HCT116 (cell line): ENCODE data around the gene ETS2. TPM values are rescaled to one million over a fixed set of nuclear protein-coding genes. Genes with fewer than 3 reads are reported as not detected.

Source experiments
- ATAC-seq: fragments of 200-7000 bp; cut with Tn5 transposase; 2 replicates; pipeline ENCODE4 v1.9.1; 2020; ENCODE audit warnings: mild to moderate bottlenecking, moderate library complexity
- BruUV-seq: library from RNA; stranded (reverse); fragments of 400-500 nt; replicated peaks from 2 replicates; lab custom pipeline; 2021; lab: Mats Ljungman, UMichigan
- CTCF ChIA-PET: fragments of 300-600 bp; sonication (Branson Sonifier 250); formaldehyde crosslinking; loops from one replicate; lab custom pipeline; 2021; ENCODE audit warnings: antibody characterized with exemption; lab: Charles Lee
- POLR2A ChIA-PET: fragments of 300-600, 350-600 bp; sonication (Branson Sonifier 250); formaldehyde crosslinking; loops from one replicate; lab custom pipeline; 2021; ENCODE audit warnings: antibody characterized with exemption; lab: Charles Lee
- RAD21 ChIA-PET, 2 experiments: fragments of 300-600 bp; sonication (Branson Sonifier 250); formaldehyde crosslinking; loops; one replicate each; lab custom pipeline; 2023; ENCODE audit warnings: low total read pairs in 2 of 2; ENCODE audit not compliant: uncharacterized antibody in 2 of 2, unreplicated experiment in 2 of 2, low non-redundant PET in 1 of 2; lab: Charles Lee
- DNase-seq: peaks from one replicate; pipeline ENCODE4 v3.0.0-alpha.2; 2010; ENCODE audit warnings: low read depth, low spot score
- H2AFZ ChIP-seq: fragments of 200-600 bp; shearing (Covaris generic), sonication (generic); 2 replicates; pipeline ENCODE4 v1.6.1; 2017; ENCODE audit warnings: low read depth, mixed run types, mixed read lengths, antibody characterized with exemption, low read length; ENCODE audit not compliant: poor library complexity, severe bottlenecking
- H3K27ac ChIP-seq: 2 replicates; pipeline ENCODE4 v1.5.1; 2012; ENCODE audit warnings: low read depth, low read length
- H3K27me3 ChIP-seq: fragments of 200-600 bp; sonication (generic); 2 replicates; pipeline ENCODE4 v1.6.1; 2016; ENCODE audit warnings: mixed run types, low read length, mixed read lengths; ENCODE audit not compliant: insufficient read depth
- H3K36me3 ChIP-seq, 2 experiments: fragments of 200-500 bp in 1 of 2; fragments of 200-600 bp in 1 of 2; sonication (Bioruptor generic) in 1 of 2; sonication (generic) in 1 of 2; 2 replicates each; pipeline versions ENCODE4 v1.5.1 to v1.6.1; 2014 to 2016; ENCODE audit warnings: low read length in 2 of 2, inconsistent platforms in 1 of 2, mixed read lengths in 1 of 2, mixed run types in 1 of 2; ENCODE audit not compliant: insufficient read depth in 2 of 2, control insufficient read depth in 1 of 2
- H3K4me1 ChIP-seq, 2 experiments: fragments of 200-600 bp in 1 of 2; sonication (generic) in 1 of 2; 2 replicates each; pipeline versions ENCODE4 v1.5.1 to v1.6.1; 2012 to 2017; ENCODE audit warnings: low read length in 2 of 2, inconsistent platforms in 1 of 2, mild to moderate bottlenecking in 1 of 2, mixed read lengths in 1 of 2, mixed run types in 1 of 2, moderate library complexity in 1 of 2; ENCODE audit not compliant: insufficient read depth in 2 of 2, control insufficient read depth in 1 of 2
- H3K4me2 ChIP-seq: fragments of 200-600 bp; sonication (generic); 2 replicates; pipeline ENCODE4 v1.6.1; 2017; ENCODE audit warnings: mixed run types, low read length, mixed read lengths
- H3K4me3 ChIP-seq, 2 experiments: fragments of 200-600 bp in 1 of 2; sonication (generic) in 1 of 2; replicated peaks in 1 of 2; 2 replicates each; pipeline ENCODE4 v1.5.1; 2011 to 2016; ENCODE audit warnings: low read length in 2 of 2, control low read depth in 1 of 2, low read depth in 1 of 2, mild to moderate bottlenecking in 1 of 2, mixed read lengths in 1 of 2, mixed run types in 1 of 2
- H3K79me2 ChIP-seq: fragments of 200-600 bp; sonication (generic); 2 replicates; pipeline ENCODE4 v1.6.1; 2017; ENCODE audit warnings: mild to moderate bottlenecking, mixed run types, low read length, moderate library complexity, mixed read lengths; ENCODE audit not compliant: insufficient read depth
- H3K9ac ChIP-seq: fragments of 200-600 bp; sonication (generic); 2 replicates; pipeline ENCODE4 v1.6.1; 2016; ENCODE audit warnings: low read length, mixed read lengths
- H3K9me2 ChIP-seq: fragments of 200-600 bp; sonication (generic), shearing (Covaris generic); 2 replicates; pipeline ENCODE4 v1.6.1; 2017; ENCODE audit warnings: mixed run types, mild to moderate bottlenecking, moderate library complexity; ENCODE audit not compliant: insufficient read depth
- H3K9me3 ChIP-seq, 2 experiments: fragments of 200-500 bp in 1 of 2; fragments of 200-600 bp in 1 of 2; sonication (Bioruptor generic) in 1 of 2; sonication (generic) in 1 of 2; 2 replicates each; pipeline ENCODE4 v1.6.1; 2014 to 2017; ENCODE audit warnings: low read length in 2 of 2, mixed read lengths in 2 of 2, inconsistent platforms in 1 of 2, low read depth in 1 of 2, mild to moderate bottlenecking in 1 of 2, mixed run types in 1 of 2, moderate library complexity in 1 of 2; ENCODE audit not compliant: control insufficient read depth in 1 of 2, insufficient read depth in 1 of 2
- H4K20me1 ChIP-seq: fragments of 200-600 bp; sonication (generic), shearing (Covaris generic); 2 replicates; pipeline ENCODE4 v1.6.1; 2017; ENCODE audit warnings: mixed run types, mild to moderate bottlenecking, moderate library complexity; ENCODE audit not compliant: insufficient read depth
- CBX3 ChIP-seq: IDR thresholded peaks from 2 replicates; pipeline ENCODE4 v1.6.1; 2012; ENCODE audit warnings: low read depth
- CEBPB ChIP-seq: IDR thresholded peaks from 2 replicates; pipeline ENCODE4 v1.6.1; 2012; ENCODE audit warnings: low read depth
- EGR1 ChIP-seq: IDR thresholded peaks from 2 replicates; pipeline ENCODE4 v1.6.1; 2012; ENCODE audit warnings: low read depth
- ELF1 ChIP-seq: IDR thresholded peaks from 2 replicates; pipeline ENCODE4 v1.6.1; 2012; ENCODE audit warnings: low read depth, borderline replicate concordance
- EZH2 ChIP-seq: fragments of 200-600 bp; sonication (generic); IDR thresholded peaks from 2 replicates; pipeline ENCODE4 v1.6.1; 2017; ENCODE audit warnings: antibody characterized with exemption, mixed run types
- EZH2phosphoT487 ChIP-seq: fragments of 200-600 bp; IDR thresholded peaks from 2 replicates; pipeline ENCODE4 v1.6.1; 2018; ENCODE audit warnings: antibody characterized with exemption, borderline replicate concordance
- FOSL1 ChIP-seq: IDR thresholded peaks from 2 replicates; pipeline ENCODE4 v1.6.1; 2012; ENCODE audit warnings: low read depth
- JUND ChIP-seq: IDR thresholded peaks from 2 replicates; pipeline ENCODE4 v1.6.1; 2012
- POLR2A ChIP-seq: IDR thresholded peaks from 2 replicates; pipeline ENCODE4 v1.7.0; 2011; ENCODE audit warnings: borderline replicate concordance; ENCODE audit not compliant: insufficient read depth, insufficient read length; ENCODE audit errors: extremely low read depth
- POLR2AphosphoS5 ChIP-seq: IDR thresholded peaks from 2 replicates; pipeline ENCODE4 v1.6.1; 2011; ENCODE audit warnings: mild to moderate bottlenecking, low read depth, low read length, moderate library complexity
- RAD21 ChIP-seq: IDR thresholded peaks from 2 replicates; pipeline ENCODE4 v1.6.1; 2012; ENCODE audit warnings: low read depth, mild to moderate bottlenecking
- SIN3A ChIP-seq: IDR thresholded peaks from 2 replicates; pipeline ENCODE4 v1.6.1; 2012; ENCODE audit warnings: low read depth
- SP1 ChIP-seq: IDR thresholded peaks from 2 replicates; pipeline ENCODE4 v1.6.1; 2012; ENCODE audit warnings: low read depth
- TCF7L2 ChIP-seq: IDR thresholded peaks from 2 replicates; pipeline ENCODE4 v1.7.0; 2011; ENCODE audit warnings: borderline replicate concordance, inconsistent platforms; ENCODE audit not compliant: insufficient read depth, insufficient read length; ENCODE audit errors: extremely low read depth
- YY1 ChIP-seq: IDR thresholded peaks from 2 replicates; pipeline ENCODE4 v1.6.1; 2011; ENCODE audit warnings: low read length, low read depth, moderate library complexity, mild to moderate bottlenecking; ENCODE audit not compliant: insufficient replicate concordance; ENCODE audit errors: extremely low read depth
- ZFX ChIP-seq: fragments of 450-650 bp; IDR thresholded peaks from 2 replicates; pipeline ENCODE4 v1.6.1; 2017
- ZNF274 ChIP-seq: fragments of 200-500 bp; sonication (Bioruptor generic); IDR thresholded peaks from 2 replicates; pipeline ENCODE4 v1.6.1; 2014; ENCODE audit warnings: mild to moderate bottlenecking, low read depth, low read length, inconsistent platforms
- intact Hi-C: fragments of 100-400 bp; cut with micrococcal nuclease; formaldehyde crosslinking; loops from 2 replicates; pipeline ENCODE4 v1.10.0; 2022
- total RNA-seq: library from RNA; stranded (reverse); gene quantifications from one replicate; pipeline ENCODE4 v1.2.1, GENCODE V29; 2021; ENCODE audit not compliant: unreplicated experiment
- TF ChIP-seq, protein P1 (sequence below): IDR thresholded peaks from 2 replicates; pipeline ENCODE4 v1.6.1; 2011; ENCODE audit warnings: mild to moderate bottlenecking, low read length, moderate library complexity; ENCODE audit not compliant: insufficient replicate concordance; ENCODE audit errors: extremely low read depth
- TF ChIP-seq, protein P2 (sequence below), 3 experiments: fragments of 200-600 bp in 1 of 3; sonication (generic) in 1 of 3; IDR thresholded peaks in 2 of 3; conservative IDR thresholded peaks in 1 of 3; 2 replicates each; pipeline ENCODE4 v1.5.1; 2012 to 2017; ENCODE audit warnings: low read depth in 2 of 3, low read length in 2 of 3, antibody characterized with exemption in 1 of 3, borderline replicate concordance in 1 of 3, control low read depth in 1 of 3, mild to moderate bottlenecking in 1 of 3, mixed read lengths in 1 of 3, mixed run types in 1 of 3, moderate library complexity in 1 of 3; ENCODE audit not compliant: insufficient read depth in 1 of 3
- TF ChIP-seq, protein P3 (sequence below): IDR thresholded peaks from 2 replicates; pipeline ENCODE4 v1.6.1; 2012
- TF ChIP-seq, protein P4 (sequence below): IDR thresholded peaks from 2 replicates; pipeline ENCODE4 v1.6.1; 2012

ETS2 gene
- total RNA-seq, 1 experiment from 2014 or later, result 32.9 TPM

DNA sequence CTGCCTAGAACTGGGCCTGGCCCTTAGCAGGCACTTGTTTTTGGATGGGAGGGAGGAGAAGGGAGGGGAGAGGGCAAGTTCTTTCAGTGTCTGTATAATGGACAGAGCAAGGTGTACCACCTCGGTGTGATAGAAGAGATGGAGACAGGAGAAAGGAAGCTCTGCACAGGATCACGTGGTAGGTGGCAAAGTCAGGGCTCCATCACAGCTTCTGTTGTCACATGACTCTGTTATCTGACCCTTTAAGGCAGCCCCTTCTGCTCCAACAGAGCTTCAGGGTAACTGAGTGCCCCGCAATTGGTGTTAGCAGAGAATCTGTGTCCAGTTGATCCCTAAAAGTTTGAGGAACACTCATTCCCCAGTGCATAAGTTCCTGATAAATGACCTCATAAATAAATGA lies 16.5 kb upstream of the ETS2 start (continued):
- TF ChIP-seq, protein P1, sequence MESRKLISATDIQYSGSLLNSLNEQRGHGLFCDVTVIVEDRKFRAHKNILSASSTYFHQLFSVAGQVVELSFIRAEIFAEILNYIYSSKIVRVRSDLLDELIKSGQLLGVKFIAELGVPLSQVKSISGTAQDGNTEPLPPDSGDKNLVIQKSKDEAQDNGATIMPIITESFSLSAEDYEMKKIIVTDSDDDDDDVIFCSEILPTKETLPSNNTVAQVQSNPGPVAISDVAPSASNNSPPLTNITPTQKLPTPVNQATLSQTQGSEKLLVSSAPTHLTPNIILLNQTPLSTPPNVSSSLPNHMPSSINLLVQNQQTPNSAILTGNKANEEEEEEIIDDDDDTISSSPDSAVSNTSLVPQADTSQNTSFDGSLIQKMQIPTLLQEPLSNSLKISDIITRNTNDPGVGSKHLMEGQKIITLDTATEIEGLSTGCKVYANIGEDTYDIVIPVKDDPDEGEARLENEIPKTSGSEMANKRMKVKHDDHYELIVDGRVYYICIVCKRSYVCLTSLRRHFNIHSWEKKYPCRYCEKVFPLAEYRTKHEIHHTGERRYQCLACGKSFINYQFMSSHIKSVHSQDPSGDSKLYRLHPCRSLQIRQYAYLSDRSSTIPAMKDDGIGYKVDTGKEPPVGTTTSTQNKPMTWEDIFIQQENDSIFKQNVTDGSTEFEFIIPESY, result no peak
- TF ChIP-seq CBX3 (no peak), FOSL1 (no peak), CEBPB (no peak), SP1 (no peak), RAD21 (no peak), ELF1 (no peak), EZH2 (no peak), SIN3A (no peak)
- TF ChIP-seq, protein P2, sequence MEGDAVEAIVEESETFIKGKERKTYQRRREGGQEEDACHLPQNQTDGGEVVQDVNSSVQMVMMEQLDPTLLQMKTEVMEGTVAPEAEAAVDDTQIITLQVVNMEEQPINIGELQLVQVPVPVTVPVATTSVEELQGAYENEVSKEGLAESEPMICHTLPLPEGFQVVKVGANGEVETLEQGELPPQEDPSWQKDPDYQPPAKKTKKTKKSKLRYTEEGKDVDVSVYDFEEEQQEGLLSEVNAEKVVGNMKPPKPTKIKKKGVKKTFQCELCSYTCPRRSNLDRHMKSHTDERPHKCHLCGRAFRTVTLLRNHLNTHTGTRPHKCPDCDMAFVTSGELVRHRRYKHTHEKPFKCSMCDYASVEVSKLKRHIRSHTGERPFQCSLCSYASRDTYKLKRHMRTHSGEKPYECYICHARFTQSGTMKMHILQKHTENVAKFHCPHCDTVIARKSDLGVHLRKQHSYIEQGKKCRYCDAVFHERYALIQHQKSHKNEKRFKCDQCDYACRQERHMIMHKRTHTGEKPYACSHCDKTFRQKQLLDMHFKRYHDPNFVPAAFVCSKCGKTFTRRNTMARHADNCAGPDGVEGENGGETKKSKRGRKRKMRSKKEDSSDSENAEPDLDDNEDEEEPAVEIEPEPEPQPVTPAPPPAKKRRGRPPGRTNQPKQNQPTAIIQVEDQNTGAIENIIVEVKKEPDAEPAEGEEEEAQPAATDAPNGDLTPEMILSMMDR (IDR thresholded peaks at IDR 0.05 in 2 of 3, conservative IDR thresholded peaks at IDR 0.05 in 1 of 3; ENCODE audit: borderline replicate concordance in 1 of 3, insufficient read depth in 1 of 3, low read depth in 2 of 3, low read length in 2 of 3), result no peak
- TF ChIP-seq, all 23 proteins: peak for 0

DNA sequence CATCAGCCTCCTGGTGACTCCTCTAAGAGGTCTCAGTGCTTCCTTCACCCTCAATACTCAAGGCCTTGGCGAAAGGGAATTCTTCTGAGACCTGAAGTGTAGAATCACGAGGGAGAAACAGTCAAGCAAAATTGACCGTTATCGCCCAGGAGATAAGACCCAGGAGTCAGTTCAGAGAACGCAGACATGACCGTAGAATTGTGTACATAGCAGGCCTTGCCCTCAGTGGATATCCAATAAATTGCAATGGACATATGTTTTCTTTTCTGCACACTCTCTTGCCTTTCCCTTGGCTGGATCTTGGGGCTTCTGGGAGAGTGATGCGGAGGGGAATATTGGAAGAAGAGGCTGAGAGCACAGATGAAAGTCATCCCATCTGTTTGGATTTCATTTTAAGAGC lies 15.7 kb upstream of the ETS2 start:
- no peak overlapping the region for H3K4me2 ChIP-seq
- H3K4me1 ChIP-seq, result peaks cover 41 to 54% of the 10 kb centered on the region in 2 experiments
- TF ChIP-seq POLR2AphosphoS5 (no peak), ELF1 (no peak), RAD21 (no peak), ZFX (no peak), EZH2 (no peak), ZNF274 (no peak), YY1 (no peak), POLR2A (no peak), FOSL1 (no peak), JUND (no peak), TCF7L2 (no peak), EZH2phosphoT487 (no peak), EGR1 (no peak)
- TF ChIP-seq, protein P3, sequence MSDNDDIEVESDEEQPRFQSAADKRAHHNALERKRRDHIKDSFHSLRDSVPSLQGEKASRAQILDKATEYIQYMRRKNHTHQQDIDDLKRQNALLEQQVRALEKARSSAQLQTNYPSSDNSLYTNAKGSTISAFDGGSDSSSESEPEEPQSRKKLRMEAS, result no peak
- TF ChIP-seq, protein P4, sequence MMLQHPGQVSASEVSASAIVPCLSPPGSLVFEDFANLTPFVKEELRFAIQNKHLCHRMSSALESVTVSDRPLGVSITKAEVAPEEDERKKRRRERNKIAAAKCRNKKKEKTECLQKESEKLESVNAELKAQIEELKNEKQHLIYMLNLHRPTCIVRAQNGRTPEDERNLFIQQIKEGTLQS, result no peak
- no peaks in the 10 kb centered on the region for H3K79me2 ChIP-seq
- no peak overlapping the region for H2AFZ ChIP-seq
- CTCF ChIA-PET, result no interaction called here
- DNase-seq (no peak), ATAC-seq (no peak)
- H3K27me3 ChIP-seq, result no peaks in the 10 kb centered on the region
- no peaks in the 10 kb centered on the region for H3K36me3 ChIP-seq
- H3K9ac ChIP-seq, result no peak overlapping the region
- no peak overlapping the region for H3K4me3 ChIP-seq
- H3K27ac ChIP-seq, result no peak overlapping the region
- POLR2A ChIA-PET, result no interaction called here
- H3K9me3 ChIP-seq, result no peaks in the 10 kb centered on the region
- no peaks in the 10 kb centered on the region for H3K9me2 ChIP-seq
- RAD21 ChIA-PET, result no interaction called here
- intact Hi-C loops, result no loop called here
- no TSS peak for BruUV-seq
- no peaks in the 10 kb centered on the region for H4K20me1 ChIP-seq
